Left colon (tissue), 2 donors: ENCODE measurements around the gene GAGE12D. TPM values are rescaled to one million over a fixed set of nuclear protein-coding genes. Genes with fewer than 3 reads are reported as not detected.
"Not testable (repeated sequence)": the region's sequence is repeated elsewhere in the genome, so short reads cannot be mapped to it uniquely, and the experiment has no call there.

ENCODE experiments used
- ATAC-seq: fragments of 200-7000 bp; cut with Tn5 transposase; one replicate; pipeline ENCODE4 v1.9.1; 2020; ENCODE audit warnings: mild to moderate bottlenecking, moderate library complexity
- DNase-seq, 2 donors: peaks; one replicate each; pipeline ENCODE4 v3.0.0-alpha.2; 2020
- intact Hi-C, 2 donors: fragments of 100-400 bp; cut with DNase I in 1 of 2; cut with micrococcal nuclease in 1 of 2; formaldehyde crosslinking; loops; one replicate each; pipeline versions ENCODE4 v1.11.2 to v1.14.0; 2022; cut with DNase I, micrococcal nuclease
- long read RNA-seq: library from polyadenylated mRNA; unstranded; transcript quantifications from one replicate; pipeline ENCODE4 v2.0.0, GENCODE V29; 2021
- total RNA-seq, 2 donors: library from RNA; stranded (reverse); fragmentation: NEBNext Ultra II Directional; extraction: Animal tissue kit (Norgen Biotek cat#: 25700); gene quantifications; one replicate each; pipeline ENCODE4 v1.2.1, GENCODE V29; 2021
- donor health status: DM: no; HTN: no; CAD: no.
- donor health status: DM: yes; HTN: yes; CAD: no.

GAGE12D gene
- total RNA-seq: not detected
- long read RNA-seq: 0 reads

GRCh38 chrX:49541433-49541832 lies at the start of gene GAGE12D:
GAGE12D (plus strand) TSS chrX:49541733; CDS start chrX:49542888, 1,155 bp downstream.
- intact Hi-C loops, DNase-seq, ATAC-seq: not testable (repeated sequence)

DNA sequence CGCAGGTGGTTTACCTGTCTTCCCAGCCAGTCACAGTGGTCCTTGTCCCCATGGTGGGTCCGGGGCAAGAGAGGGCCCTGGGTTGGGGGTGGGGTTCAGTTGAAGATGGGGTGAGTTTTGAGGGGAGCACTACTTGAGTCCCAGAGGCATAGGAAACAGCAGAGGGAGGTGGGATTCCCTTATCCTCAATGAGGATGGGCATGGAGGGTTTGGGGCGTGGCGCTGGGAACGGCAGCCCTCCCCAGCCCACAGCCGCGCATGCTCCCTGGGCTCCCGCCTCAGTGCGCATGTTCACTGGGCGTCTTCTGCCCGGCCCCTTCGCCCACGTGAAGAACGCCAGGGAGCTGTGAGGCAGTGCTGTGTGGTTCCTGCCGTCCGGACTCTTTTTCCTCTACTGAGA lies 9.7 kb upstream of the GAGE12D start, which contains the start of gene GAGE12C:
Gene GAGE12C, plus strand, starts transcription at position 301 of the 400 bp plus-strand sequence. CDS start 1,155 bp downstream, outside the sequence.
- intact Hi-C loops, ATAC-seq, DNase-seq: not testable (repeated sequence)

DNA sequence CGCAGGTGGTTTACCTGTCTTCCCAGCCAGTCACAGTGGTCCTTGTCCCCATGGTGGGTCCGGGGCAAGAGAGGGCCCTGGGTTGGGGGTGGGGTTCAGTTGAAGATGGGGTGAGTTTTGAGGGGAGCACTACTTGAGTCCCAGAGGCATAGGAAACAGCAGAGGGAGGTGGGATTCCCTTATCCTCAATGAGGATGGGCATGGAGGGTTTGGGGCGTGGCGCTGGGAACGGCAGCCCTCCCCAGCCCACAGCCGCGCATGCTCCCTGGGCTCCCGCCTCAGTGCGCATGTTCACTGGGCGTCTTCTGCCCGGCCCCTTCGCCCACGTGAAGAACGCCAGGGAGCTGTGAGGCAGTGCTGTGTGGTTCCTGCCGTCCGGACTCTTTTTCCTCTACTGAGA lies 9.5 kb downstream of the GAGE12D start, which contains the start of gene GAGE12E:
Gene GAGE12E, plus strand, starts transcription at position 301 of the 400 bp plus-strand sequence. CDS start 1,155 bp downstream, outside the sequence.
- DNase-seq, intact Hi-C loops, ATAC-seq: not testable (repeated sequence)

DNA sequence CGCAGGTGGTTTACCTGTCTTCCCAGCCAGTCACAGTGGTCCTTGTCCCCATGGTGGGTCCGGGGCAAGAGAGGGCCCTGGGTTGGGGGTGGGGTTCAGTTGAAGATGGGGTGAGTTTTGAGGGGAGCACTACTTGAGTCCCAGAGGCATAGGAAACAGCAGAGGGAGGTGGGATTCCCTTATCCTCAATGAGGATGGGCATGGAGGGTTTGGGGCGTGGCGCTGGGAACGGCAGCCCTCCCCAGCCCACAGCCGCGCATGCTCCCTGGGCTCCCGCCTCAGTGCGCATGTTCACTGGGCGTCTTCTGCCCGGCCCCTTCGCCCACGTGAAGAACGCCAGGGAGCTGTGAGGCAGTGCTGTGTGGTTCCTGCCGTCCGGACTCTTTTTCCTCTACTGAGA lies 19.0 kb downstream of the GAGE12D start, which contains the start of gene GAGE12F:
Gene GAGE12F, plus strand, starts transcription at position 301 of the 400 bp plus-strand sequence. CDS start 1,155 bp downstream, outside the sequence.
- ATAC-seq, DNase-seq, intact Hi-C loops: not testable (repeated sequence)

GRCh38 chrX:49568728-49569127 lies 27.2 kb downstream of the GAGE12D start:
- DNase-seq, intact Hi-C loops, ATAC-seq: not testable (repeated sequence)

GRCh38 chrX:49569152-49569551 lies 27.6 kb downstream of the GAGE12D start:
- intact Hi-C loops: not testable (repeated sequence)

GRCh38 chrX:49570100-49570499 lies 28.6 kb downstream of the GAGE12D start, which contains the start of gene GAGE12G:
GAGE12G (plus strand) TSS chrX:49570400; CDS start chrX:49571555, 1,155 bp downstream.
- DNase-seq, ATAC-seq, intact Hi-C loops: not testable (repeated sequence)

More at GRCh38 chrX:49569152-49569551, 27.6 kb downstream of the GAGE12D start:
- ATAC-seq, DNase-seq: not testable (repeated sequence)

DNA sequence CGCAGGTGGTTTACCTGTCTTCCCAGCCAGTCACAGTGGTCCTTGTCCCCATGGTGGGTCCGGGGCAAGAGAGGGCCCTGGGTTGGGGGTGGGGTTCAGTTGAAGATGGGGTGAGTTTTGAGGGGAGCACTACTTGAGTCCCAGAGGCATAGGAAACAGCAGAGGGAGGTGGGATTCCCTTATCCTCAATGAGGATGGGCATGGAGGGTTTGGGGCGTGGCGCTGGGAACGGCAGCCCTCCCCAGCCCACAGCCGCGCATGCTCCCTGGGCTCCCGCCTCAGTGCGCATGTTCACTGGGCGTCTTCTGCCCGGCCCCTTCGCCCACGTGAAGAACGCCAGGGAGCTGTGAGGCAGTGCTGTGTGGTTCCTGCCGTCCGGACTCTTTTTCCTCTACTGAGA lies 38.1 kb downstream of the GAGE12D start, which contains the start of gene GAGE12H:
Gene GAGE12H, plus strand, starts transcription at position 301 of the 400 bp plus-strand sequence. CDS start 1,155 bp downstream, outside the sequence.
- intact Hi-C loops, ATAC-seq: not testable (repeated sequence)

DNA sequence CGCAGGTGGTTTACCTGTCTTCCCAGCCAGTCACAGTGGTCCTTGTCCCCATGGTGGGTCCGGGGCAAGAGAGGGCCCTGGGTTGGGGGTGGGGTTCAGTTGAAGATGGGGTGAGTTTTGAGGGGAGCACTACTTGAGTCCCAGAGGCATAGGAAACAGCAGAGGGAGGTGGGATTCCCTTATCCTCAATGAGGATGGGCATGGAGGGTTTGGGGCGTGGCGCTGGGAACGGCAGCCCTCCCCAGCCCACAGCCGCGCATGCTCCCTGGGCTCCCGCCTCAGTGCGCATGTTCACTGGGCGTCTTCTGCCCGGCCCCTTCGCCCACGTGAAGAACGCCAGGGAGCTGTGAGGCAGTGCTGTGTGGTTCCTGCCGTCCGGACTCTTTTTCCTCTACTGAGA lies 47.7 kb downstream of the GAGE12D start, which contains the start of gene GAGE2A:
Gene GAGE2A, plus strand, starts transcription at position 301 of the 400 bp plus-strand sequence. CDS start 1,155 bp downstream, outside the sequence.
- intact Hi-C loops, DNase-seq, ATAC-seq: not testable (repeated sequence)

More for the DNA sequence above, 38.1 kb downstream of the GAGE12D start, which contains the start of gene GAGE12H:
- DNase-seq: not testable (repeated sequence)

- peak; percentile 6 to 27 for DNase-seq
Measured at GRCh38 chrX:49589769-49590478, 48.4 kb downstream of the GAGE12D start.

GRCh38 chrX:49590488-49590887 lies 49.0 kb downstream of the GAGE12D start:
- intact Hi-C loops, ATAC-seq, DNase-seq: not testable (repeated sequence)

More at GRCh38 chrX:49589769-49590478, 48.4 kb downstream of the GAGE12D start:
- intact Hi-C loops, ATAC-seq: not testable (repeated sequence)

Other genes with a start within 250 kb of the GAGE12D start
- not detected for gene GAGE10, start 238.1 kb upstream of the GAGE12D start, total RNA-seq
- not detected for gene GAGE12J, start 219.7 kb upstream of the GAGE12D start, total RNA-seq
- gene GAGE13, start 210.2 kb upstream of the GAGE12D start, total RNA-seq: not detected
- not detected for gene GAGE12C, start 9.6 kb upstream of the GAGE12D start, total RNA-seq
- gene GAGE12E, start 9.6 kb downstream of the GAGE12D start, total RNA-seq: not detected
- not detected for gene GAGE12F, start 19.1 kb downstream of the GAGE12D start, total RNA-seq
- not detected for gene GAGE12G, start 28.7 kb downstream of the GAGE12D start, total RNA-seq
- gene GAGE12H, start 38.2 kb downstream of the GAGE12D start, total RNA-seq: not detected
- not detected for gene GAGE2A, start 47.8 kb downstream of the GAGE12D start, total RNA-seq
- not detected for gene GAGE1, start 57.3 kb downstream of the GAGE12D start, total RNA-seq
- not detected for gene PAGE1, start 154.3 kb downstream of the GAGE12D start, total RNA-seq